SK-N-MC (cell line): ENCODE measurements around the gene FURIN.

Experiments used
- EZH2 ChIP-seq: fragments of 200-600 bp; sonication (generic); IDR thresholded peaks from one replicate; pipeline ENCODE4 v1.6.1; 2017; ENCODE audit warnings: antibody characterized with exemption
- POLR2AphosphoS5 ChIP-seq: IDR thresholded peaks from 2 replicates; pipeline ENCODE4 v1.6.1; 2012; ENCODE audit warnings: mild to moderate bottlenecking, low read depth, low read length, borderline replicate concordance

GRCh38 chr15:90931575-90931827 is 63.1 kb downstream of the FURIN start:
- TF ChIP-seq POLR2AphosphoS5, result no peak
- TF ChIP-seq EZH2, result no peak
